NK-92 (cell line): ENCODE measurements around the gene VGLL4.
"Not testable (repeated sequence)": the region's sequence is repeated elsewhere in the genome, so short reads cannot be mapped to it uniquely, and the experiment has no call there.

ENCODE experiments used
- DNase-seq: peaks from one replicate; lab custom pipeline; 2025; ENCODE audit not compliant: unreplicated experiment; lab: John Stamatoyannopoulos, UW

The VGLL4 gene, protein sequence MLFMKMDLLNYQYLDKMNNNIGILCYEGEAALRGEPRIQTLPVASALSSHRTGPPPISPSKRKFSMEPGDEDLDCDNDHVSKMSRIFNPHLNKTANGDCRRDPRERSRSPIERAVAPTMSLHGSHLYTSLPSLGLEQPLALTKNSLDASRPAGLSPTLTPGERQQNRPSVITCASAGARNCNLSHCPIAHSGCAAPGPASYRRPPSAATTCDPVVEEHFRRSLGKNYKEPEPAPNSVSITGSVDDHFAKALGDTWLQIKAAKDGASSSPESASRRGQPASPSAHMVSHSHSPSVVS

DNA sequence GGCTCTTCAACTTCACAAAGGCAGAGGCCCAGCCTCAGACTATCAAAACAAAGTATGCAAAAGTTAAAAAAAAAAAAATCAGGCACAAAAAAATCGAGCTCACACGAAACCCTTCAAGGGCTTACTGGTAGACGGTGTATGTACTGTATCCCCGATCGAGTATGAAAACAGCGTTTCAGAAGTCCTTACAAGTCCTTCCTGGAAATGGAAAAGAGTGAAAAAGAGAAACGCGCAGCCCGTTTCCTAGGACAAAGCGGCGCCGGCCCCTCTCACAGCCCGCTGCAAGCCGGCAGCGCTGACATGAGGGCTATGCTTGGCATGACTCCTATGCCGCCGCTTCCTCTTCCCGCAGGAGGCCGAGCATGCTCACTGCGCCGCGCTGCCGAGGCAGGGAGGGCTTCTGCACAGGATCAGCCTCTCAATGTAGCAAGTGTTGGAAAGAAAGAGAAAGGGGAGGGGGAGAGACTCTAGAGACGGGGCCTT, at the start of gene VGLL4:
TSS of gene VGLL4 (minus strand) at position 311 of the 483 bp plus-strand sequence. CDS start 397 bp downstream, outside the sequence.
- no peak for DNase-seq

- no peak for DNase-seq
These were observed 48.8 kb upstream of the VGLL4 start for GRCh38 chr3:11692532-11692813.

DNA sequence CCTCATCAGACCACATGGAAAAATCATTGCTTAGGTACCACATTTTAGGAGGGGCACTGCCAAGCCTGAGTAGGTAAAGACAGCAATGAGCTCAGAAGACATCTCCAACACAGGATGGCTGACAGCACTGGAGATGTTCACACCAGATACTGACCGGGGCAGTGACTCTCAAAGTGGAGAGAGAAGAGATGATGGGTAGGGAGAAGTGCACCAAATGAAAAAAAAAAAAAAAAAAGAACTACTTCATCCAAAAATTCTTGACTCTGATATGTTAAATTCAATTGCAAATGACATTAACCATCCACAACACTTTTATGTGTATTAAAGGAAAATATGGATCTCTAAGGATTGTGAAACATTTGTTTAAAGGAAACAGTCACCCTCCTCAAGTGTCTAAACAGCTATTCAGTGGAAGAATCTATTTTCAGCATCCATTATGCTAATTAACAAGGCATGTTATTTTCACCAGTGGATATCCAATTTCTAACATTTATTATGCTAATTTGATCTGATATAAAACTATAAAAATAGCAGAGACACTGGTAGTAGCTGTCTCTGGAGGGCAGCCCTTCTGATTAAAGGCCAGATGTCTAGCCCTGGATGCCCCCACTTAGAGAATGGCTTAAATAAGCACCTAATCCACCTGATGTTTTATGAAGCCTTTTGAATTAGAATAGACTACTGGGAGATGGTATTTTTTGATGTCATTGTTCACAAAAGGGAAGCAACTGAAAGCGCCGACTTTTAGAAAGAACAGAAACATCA, 48.2 kb upstream of the VGLL4 start:
- no peak for DNase-seq

GRCh38 chr3:11690863-11691766, 47.4 kb upstream of the VGLL4 start:
- DNase-seq = no peak

- no peak for DNase-seq
These were observed 46.0 kb upstream of the VGLL4 start for GRCh38 chr3:11689749-11690148.

- not testable (repeated sequence) for DNase-seq
These were observed 41.3 kb upstream of the VGLL4 start for GRCh38 chr3:11684980-11685379.

DNA sequence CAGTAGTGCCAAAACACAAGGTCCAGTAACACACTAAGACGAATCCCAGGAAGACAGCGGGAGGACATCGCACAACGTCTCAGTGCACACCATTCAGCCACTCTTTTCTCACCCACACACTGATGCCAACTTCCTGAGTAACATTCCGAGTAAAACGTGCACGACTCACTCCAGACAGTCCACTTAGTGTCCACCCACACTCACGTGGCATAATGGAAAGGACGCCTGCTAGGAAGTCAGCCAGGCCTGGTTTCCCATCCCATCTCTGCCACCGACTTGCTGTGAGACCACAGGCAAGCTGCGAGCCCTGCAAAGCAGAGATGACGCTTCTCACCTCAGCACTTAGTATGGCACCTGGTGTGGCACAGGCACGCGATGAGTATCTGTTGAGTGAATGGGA, 36.8 kb upstream of the VGLL4 start:
- no peak for DNase-seq

DNA sequence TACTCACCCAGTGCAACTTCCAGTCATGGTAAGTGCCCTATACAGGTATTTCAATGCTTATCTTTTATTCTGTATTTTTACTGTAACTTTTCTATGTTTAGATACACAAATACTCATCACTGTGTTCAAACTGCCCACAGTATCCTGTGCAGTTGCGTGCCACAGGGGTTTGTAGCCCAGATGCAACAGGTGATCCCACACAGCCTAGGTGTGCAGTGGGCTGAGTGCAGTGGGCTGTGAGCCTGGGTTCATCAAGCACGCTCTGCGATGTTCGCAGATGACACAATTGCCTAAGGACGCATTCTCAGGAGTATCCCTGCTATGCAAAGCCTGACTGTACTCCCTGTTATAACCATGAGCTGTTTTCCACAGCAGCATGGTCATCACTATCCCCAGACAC, 36.2 kb upstream of the VGLL4 start:
- DNase-seq = no peak

- no peak for DNase-seq
These were observed 28.6 kb upstream of the VGLL4 start for GRCh38 chr3:11672363-11672762.

DNA sequence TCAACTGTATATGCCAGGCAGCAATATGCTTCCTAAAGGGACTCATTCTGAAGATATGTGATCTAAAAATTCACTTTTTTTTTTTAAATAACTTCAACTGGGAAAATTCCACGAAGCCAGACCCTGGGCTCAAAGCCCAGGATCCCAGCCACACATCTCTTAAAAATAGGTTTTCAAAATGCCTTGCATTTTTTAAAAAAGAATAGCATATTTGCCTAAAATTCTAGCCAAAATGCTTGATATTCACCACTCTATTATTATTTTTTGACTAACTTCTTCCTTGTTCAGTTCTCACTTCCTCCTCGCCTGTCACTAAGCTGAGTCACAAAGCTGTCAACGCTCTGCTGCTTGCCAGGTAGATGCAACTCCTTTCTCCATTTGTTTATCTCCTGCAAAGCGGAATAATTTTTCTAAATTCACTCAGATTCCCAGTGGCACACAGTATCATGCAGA, 28.0 kb upstream of the VGLL4 start:
- DNase-seq = no peak

- DNase-seq = no peak
These were observed 24.8 kb upstream of the VGLL4 start for GRCh38 chr3:11668243-11669235.

DNA sequence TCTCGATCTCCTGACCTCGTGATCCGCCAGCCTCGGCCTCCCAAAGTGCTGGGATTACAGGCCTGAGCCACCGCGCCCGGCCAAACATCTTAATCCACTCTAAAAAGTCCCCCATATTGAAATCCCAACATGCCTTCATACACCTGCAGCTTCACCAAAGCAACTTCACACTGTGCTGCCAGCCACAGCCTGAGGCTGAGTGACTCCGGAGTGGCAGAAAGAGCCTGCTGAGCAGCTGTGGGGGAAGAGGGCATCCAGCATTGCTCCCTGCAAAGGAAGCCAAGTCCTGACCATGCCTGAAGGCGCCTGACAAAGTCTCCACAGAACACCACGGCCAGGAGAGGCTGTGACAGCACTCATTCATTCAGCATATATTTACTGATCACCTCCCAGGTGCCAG, 21.6 kb upstream of the VGLL4 start:
- no peak for DNase-seq

DNA sequence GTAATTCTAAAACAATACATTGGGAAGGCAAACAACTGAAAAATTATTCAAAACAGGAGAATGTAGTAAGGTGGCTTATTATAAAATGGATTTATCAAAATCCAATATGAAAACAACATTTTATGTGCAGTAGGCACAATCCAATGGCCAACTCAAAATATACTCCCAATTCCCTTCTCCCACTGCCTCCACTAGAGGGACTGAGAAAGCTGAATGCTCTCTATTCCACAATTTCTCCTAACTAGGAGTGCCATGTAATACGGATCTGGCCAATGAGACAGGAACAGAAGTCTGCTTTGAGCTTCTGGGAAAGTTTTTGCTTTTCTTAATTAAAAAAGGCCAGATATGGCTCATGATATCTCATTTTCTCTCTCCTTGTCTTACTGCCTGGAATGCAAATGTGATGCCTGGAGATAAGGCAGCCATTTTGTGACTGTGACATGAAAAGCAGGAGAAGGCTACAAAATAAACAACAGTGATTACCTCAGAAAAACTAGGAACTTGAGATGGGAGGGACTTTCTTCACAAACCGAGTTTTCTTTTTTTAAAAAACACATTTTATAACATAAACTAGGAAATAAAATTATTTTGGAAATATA, 18.8 kb upstream of the VGLL4 start:
- DNase-seq = no peak

- DNase-seq = no peak
These were observed 18.1 kb upstream of the VGLL4 start for GRCh38 chr3:11661827-11662226.

DNA sequence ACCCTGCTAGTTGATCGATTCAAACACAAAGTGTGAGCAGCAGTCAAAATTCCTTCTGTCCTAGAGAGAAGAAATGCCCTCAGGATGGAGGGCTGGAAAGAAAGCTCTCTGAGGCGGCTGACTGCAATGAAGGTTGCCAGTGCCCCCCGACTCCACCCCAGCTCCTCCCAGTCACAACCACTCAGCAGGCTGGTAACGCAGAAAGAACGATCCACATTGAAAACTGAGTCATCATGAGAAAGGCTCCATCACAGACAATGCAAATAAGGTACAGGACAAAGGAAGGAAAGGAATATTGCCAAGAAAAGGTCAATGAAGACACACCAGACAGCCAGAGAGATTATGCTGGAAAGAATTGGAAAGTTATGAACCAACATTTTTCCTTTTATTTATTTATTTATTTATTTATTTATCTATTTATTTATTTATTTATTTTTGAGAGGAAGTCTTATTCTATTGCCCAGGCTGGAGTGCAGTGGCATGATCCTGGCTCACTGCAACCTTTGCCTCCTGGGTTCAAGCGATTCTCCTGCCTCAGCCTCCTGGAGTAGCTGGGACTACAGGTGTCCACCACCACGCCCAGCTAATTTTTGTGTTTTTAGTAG, 17.4 kb upstream of the VGLL4 start:
- DNase-seq = no peak

DNA sequence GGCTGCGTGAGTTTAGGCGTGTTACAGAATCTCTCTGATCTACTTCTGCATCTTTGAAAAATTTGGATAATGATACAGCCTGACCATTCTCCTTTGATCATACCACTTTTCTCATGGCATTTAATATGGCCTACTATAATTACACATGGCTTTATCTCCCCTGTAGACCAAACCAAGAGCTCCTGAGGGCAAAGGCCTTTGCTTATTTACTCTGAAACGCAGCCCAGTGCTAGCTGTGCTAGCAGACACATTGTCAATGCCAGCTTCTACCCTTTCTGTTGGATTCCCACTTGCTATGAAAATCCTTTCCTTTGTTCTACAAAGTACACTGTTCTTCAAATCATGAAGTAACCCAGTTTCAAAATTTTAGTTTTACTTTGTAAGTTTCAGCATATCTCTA, 16.5 kb upstream of the VGLL4 start:
- no peak for DNase-seq

GRCh38 chr3:11658180-11658579, 14.5 kb upstream of the VGLL4 start:
- DNase-seq = no peak

DNA sequence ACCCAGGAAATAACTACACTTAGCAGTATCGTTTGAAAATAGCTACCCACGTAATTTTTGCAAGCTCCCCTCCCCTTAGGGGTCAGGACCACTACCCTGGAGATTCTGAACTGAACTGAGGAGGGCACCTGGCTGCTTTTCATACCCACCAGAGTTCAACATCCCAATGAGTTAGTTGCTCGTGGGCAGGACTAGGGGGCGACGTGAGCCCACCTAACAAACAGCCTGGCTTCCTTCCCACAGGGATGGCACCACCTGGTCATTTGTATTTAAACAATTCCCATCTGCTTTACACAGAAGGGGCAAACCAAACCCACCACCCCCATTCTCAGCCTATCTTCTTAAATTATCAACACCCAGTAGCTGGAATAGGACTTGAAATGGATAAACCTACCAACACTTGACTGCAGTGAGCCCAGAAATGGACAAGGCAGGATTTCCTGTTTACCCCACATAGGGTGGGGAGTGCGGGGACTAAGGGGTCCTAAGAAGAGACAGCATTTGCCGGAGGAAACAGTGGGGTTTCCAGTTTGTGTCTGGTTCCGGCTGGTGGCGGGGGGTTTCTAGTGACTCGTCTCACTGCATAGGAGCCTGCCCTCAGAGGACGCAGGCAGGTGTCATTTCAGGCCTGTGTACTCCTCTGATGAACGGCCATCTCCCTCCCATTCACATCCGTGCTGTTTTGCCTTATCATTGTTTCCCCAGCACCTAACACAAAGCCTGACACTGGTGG, 11.6 kb upstream of the VGLL4 start:
- no peak for DNase-seq

GRCh38 chr3:11654166-11654565, 10.5 kb upstream of the VGLL4 start:
- no peak for DNase-seq
